Parathyroid adenoma (tissue), 2 donors: Measurements from ENCODE around the gene PSMA7.

Experiments
- H2AFZ ChIP-seq: fragments of 300-600 bp; sonication (generic); one replicate; pipeline ENCODE4 v1.7.0; 2017; ENCODE audit warnings: antibody characterized with exemption, mild to moderate bottlenecking
- H3K27ac ChIP-seq: fragments of 300-600 bp; sonication (generic); one replicate; pipeline ENCODE4 v1.7.0; 2017
- H3K27me3 ChIP-seq: fragments of 300-600 bp; sonication (generic); one replicate; pipeline ENCODE4 v1.7.0; 2017; ENCODE audit warnings: low read length; ENCODE audit not compliant: control insufficient read depth, insufficient read depth
- H3K36me3 ChIP-seq: fragments of 300-600 bp; sonication (generic); one replicate; pipeline ENCODE4 v1.7.0; 2017; ENCODE audit warnings: low read length; ENCODE audit not compliant: control insufficient read depth, insufficient read depth
- H3K4me1 ChIP-seq: fragments of 300-600 bp; sonication (generic); one replicate; pipeline ENCODE4 v1.7.0; 2017; ENCODE audit warnings: control low read depth
- H3K4me2 ChIP-seq: fragments of 300-600 bp; sonication (generic); one replicate; pipeline ENCODE4 v1.7.0; 2017; ENCODE audit warnings: low read length
- H3K4me3 ChIP-seq: fragments of 300-600 bp; sonication (generic); one replicate; pipeline ENCODE4 v1.7.0; 2017; ENCODE audit warnings: low read depth, low read length
- H3K79me2 ChIP-seq: fragments of 300-600 bp; sonication (generic); one replicate; pipeline ENCODE4 v1.7.0; 2017; ENCODE audit warnings: control low read depth
- H3K9ac ChIP-seq: fragments of 300-600 bp; sonication (generic); one replicate; pipeline ENCODE4 v1.7.0; 2017; ENCODE audit warnings: mild to moderate bottlenecking
- H3K9me3 ChIP-seq: fragments of 300-600 bp; sonication (generic); one replicate; pipeline ENCODE4 v1.7.0; 2017; ENCODE audit warnings: low read length; ENCODE audit not compliant: control insufficient read depth
- TF ChIP-seq, protein P1 (sequence below): fragments of 300-600 bp; sonication (generic); IDR thresholded peaks from one replicate; pipeline ENCODE4 v1.7.0; 2017; ENCODE audit warnings: antibody characterized with exemption, mild to moderate bottlenecking
- donor health status: primary hyperparathyroidism.

PSMA7 gene

DNA sequence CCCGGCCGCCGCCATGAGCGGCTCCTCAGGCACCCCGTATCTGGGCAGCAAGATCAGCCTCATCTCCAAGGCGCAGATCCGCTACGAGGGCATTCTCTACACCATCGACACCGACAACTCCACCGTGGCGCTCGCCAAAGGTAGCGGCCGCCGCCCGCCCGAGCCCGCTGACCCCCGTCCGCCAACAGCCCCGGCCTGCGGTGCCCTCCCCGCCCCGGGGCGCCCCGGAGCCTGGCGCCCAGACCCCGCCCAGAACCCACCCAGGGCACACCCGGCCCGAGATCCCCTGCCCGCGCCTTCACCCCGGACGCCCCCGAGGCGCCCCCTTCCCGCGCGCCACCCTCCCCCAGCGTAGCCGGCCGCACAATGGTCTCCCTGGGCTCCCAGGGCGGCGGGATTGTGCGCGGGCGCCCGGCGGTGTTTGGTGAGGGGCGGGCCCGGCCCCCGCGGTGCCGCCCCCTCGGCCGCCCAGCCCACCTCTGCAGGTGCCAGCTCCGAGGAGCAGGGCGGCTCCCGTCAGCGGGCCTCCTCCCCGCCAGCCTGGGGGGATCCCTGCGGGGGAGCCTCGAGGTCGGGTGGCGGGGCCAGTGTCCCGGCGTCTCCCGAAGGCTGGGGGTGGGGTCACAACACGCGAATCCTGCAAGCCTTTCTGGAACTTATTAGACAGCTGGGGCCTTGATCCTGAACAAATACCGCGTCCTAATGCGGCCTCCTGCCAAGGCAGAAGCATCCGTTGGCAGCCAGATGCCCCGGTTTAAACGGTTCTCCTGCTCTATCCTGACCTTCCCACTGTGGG lies 20.3 kb downstream of the PSMA7 start:
- peak overlapping the region; percentile 71 for H3K4me3 ChIP-seq
- H3K36me3 ChIP-seq, result no peaks in the 10 kb centered on the region
- TF ChIP-seq, protein P1, sequence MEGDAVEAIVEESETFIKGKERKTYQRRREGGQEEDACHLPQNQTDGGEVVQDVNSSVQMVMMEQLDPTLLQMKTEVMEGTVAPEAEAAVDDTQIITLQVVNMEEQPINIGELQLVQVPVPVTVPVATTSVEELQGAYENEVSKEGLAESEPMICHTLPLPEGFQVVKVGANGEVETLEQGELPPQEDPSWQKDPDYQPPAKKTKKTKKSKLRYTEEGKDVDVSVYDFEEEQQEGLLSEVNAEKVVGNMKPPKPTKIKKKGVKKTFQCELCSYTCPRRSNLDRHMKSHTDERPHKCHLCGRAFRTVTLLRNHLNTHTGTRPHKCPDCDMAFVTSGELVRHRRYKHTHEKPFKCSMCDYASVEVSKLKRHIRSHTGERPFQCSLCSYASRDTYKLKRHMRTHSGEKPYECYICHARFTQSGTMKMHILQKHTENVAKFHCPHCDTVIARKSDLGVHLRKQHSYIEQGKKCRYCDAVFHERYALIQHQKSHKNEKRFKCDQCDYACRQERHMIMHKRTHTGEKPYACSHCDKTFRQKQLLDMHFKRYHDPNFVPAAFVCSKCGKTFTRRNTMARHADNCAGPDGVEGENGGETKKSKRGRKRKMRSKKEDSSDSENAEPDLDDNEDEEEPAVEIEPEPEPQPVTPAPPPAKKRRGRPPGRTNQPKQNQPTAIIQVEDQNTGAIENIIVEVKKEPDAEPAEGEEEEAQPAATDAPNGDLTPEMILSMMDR, result no peak
- peaks cover 23% of the 10 kb centered on the region for H3K79me2 ChIP-seq
- no peaks in the 10 kb centered on the region for H3K9me3 ChIP-seq
- H3K27ac ChIP-seq, result peak overlapping the region; percentile 42
- peak overlapping the region; percentile 64 for H2AFZ ChIP-seq
- peak overlapping the region; percentile 87 for H3K4me2 ChIP-seq
- no peaks in the 10 kb centered on the region for H3K27me3 ChIP-seq
- peaks cover 6% of the 10 kb centered on the region for H3K4me1 ChIP-seq
- peak overlapping the region; percentile 23 for H3K9ac ChIP-seq

DNA sequence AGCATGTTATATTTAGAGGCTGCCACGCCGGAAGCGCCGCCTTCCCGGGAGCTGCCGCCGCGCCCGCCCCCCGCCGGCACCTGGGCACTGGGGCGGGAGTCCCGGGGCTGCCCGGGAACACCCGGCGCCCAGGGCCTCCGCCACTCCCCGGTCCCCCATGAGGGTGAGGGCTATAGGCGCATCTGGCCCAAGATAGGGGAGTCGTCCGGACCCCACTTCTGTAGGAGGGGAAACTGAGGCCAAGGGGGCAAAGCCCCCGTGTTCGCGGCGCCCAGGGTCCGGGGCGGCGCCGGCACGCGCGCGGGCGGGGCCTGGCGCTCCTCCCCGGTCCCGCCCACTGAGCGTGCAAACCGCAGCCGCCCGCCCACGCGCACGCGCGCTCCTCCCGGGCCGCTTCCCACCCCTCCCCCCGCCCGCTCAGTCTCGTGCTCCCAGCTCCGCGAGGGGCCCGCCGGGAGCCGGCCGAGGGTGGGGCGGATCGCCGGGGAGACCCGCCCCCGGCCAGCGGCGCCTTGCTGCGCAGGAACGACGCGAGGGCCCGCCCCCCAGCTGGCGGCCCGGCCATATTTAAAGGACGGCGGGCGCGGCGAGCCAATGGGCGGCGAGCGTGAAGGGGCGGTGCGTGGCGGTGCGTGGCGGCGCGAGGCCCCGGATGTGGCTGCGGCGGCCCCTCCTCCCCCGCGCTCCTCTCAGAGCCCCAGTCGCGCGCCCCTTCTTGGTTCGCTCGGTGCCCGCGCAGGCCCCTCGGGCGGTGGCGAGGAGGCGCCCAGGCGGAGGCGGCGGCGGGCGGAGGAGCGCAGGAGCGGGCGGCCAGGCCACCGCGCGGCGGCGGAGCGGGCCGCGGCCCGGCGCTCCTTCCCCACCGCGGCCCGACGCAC lies 21.2 kb downstream of the PSMA7 start, which contains the start of gene LSM14B:
TSS of gene LSM14B (plus strand) at position 700 of the 878 bp plus-strand sequence. CDS start 192 bp downstream, outside the sequence.
- H3K4me2 ChIP-seq, result peak within 1 kb of the TSS; percentile 98
- no peaks in the 10 kb centered on the region for H3K27me3 ChIP-seq
- TF ChIP-seq, protein P1, result no peak
- peak within 1 kb of the TSS; percentile 99 for H2AFZ ChIP-seq
- H3K4me1 ChIP-seq, result peaks cover 6% of the 10 kb centered on the region
- H3K27ac ChIP-seq, result peak within 1 kb of the TSS; percentile 97
- H3K9ac ChIP-seq, result peak within 1 kb of the TSS; percentile 43
- no peaks in the 10 kb centered on the region for H3K36me3 ChIP-seq
- peak within 1 kb of the TSS; percentile 86 for H3K4me3 ChIP-seq
- peaks cover 18% of the 10 kb centered on the region for H3K79me2 ChIP-seq
- H3K9me3 ChIP-seq, result no peaks in the 10 kb centered on the region

GRCh38 chr20:62120990-62121775 lies 22.0 kb downstream of the PSMA7 start:
- Histone ChIP-seq H3K9ac (peak overlapping the region; percentile 43), H3K27me3 (no peaks in the 10 kb centered on the region), H2AFZ (peak overlapping the region; percentile 99), H3K4me1 (peaks cover 6% of the 10 kb centered on the region), H3K79me2 (peaks cover 17% of the 10 kb centered on the region), H3K9me3 (no peaks in the 10 kb centered on the region), H3K4me2 (peak overlapping the region; percentile 98), H3K27ac (peak overlapping the region; percentile 97), H3K4me3 (peak overlapping the region; percentile 86), H3K36me3 (no peaks in the 10 kb centered on the region)
- TF ChIP-seq, protein P1, result no peak

GRCh38 chr20:62120365-62120762 lies 22.8 kb downstream of the PSMA7 start:
- TF ChIP-seq, protein P1, result no peak
- no peak overlapping the region for H2AFZ ChIP-seq
- H3K9ac ChIP-seq, result no peak overlapping the region
- H3K27ac ChIP-seq, result no peak overlapping the region
- H3K27me3 ChIP-seq, result no peaks in the 10 kb centered on the region
- H3K4me3 ChIP-seq, result no peak overlapping the region
- H3K79me2 ChIP-seq, result peaks cover 12% of the 10 kb centered on the region
- H3K9me3 ChIP-seq, result no peaks in the 10 kb centered on the region
- no peak overlapping the region for H3K4me2 ChIP-seq
- peaks cover 6% of the 10 kb centered on the region for H3K4me1 ChIP-seq
- H3K36me3 ChIP-seq, result no peaks in the 10 kb centered on the region
